ENCODE measurements around the gene TNFSF15. TPM values are rescaled to one million over a fixed set of nuclear protein-coding genes. Genes with fewer than 3 reads are reported as not detected.

TNFSF15 gene
- total RNA-seq, 3 donors from 2014 or later, result 0.32 to 0.53 (median 0.43) TPM

DNA sequence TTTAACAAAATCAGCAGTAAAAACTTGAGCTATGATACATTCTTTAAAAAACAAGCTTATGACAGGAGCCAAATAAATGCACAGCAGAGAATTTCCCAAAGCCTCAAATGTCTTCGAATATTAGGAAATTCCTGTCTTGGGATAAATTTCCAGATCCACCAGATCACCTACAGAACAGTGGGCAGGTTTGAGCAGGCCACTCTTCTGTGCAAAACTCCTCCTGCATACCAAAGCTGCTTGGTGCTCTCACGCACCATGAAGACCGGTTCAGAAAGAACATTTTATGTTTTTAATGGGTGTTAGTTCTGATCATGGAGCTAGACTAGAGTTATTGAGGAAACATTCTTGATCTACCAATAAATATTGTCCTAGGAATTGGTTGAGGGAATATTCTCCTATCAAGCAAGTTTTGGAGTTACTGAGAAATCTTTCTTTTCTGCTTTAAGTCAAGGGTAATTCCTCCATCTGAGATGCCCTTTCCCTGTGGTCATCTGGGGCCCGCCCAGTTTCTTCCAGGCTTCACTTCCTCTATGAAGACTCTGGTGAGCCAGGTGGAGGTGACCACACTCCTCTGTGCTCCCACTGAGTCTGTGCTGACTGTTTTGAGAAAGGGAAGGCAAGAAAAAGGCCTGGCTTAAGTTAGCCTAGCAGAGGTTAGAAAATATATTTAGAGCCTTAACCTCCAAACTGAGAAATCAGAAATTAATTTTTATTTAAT is 17.9 kb downstream of the TNFSF15 start:
- no peaks in the 10 kb centered on the region for H3K36me3 Mint-ChIP-seq (ENCODE audit: insufficient read depth)
- DNase-seq, result no peak
- H3K27me3 Mint-ChIP-seq (ENCODE audit: low read depth), result no peaks in the 10 kb centered on the region
- ATAC-seq, result no peak
- H3K4me3 Mint-ChIP-seq, result no peak overlapping the region
- peaks cover 2% of the 10 kb centered on the region for H3K4me1 Mint-ChIP-seq (ENCODE audit: low read depth)
- H3K9me3 Mint-ChIP-seq, result no peaks in the 10 kb centered on the region

DNA sequence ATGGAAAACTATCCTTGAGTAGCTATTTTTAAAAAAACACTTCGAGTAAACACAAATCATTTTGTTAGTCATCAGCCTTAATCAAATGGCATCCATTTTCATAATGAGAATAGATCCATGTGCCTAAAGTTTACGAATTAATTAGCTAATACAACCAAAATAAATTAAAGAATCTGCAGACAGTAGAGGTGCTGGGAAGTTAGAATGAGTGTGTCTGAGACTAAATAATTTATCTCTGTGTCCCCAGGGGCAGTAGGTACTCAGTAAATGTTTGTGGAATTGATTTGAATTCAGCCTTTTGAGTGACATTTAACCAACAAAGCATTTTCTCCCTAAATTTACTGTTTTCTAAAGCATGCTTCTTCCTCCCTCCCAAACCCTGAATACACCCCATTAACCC is 18.6 kb downstream of the TNFSF15 start:
- DNase-seq, result no peak
- no peak for ATAC-seq
- no peaks in the 10 kb centered on the region for H3K36me3 Mint-ChIP-seq (ENCODE audit: insufficient read depth)
- H3K27me3 Mint-ChIP-seq (ENCODE audit: low read depth), result no peaks in the 10 kb centered on the region
- peaks cover 2% of the 10 kb centered on the region for H3K4me1 Mint-ChIP-seq (ENCODE audit: low read depth)
- no peak overlapping the region for H3K4me3 Mint-ChIP-seq
- no peaks in the 10 kb centered on the region for H3K9me3 Mint-ChIP-seq

DNA sequence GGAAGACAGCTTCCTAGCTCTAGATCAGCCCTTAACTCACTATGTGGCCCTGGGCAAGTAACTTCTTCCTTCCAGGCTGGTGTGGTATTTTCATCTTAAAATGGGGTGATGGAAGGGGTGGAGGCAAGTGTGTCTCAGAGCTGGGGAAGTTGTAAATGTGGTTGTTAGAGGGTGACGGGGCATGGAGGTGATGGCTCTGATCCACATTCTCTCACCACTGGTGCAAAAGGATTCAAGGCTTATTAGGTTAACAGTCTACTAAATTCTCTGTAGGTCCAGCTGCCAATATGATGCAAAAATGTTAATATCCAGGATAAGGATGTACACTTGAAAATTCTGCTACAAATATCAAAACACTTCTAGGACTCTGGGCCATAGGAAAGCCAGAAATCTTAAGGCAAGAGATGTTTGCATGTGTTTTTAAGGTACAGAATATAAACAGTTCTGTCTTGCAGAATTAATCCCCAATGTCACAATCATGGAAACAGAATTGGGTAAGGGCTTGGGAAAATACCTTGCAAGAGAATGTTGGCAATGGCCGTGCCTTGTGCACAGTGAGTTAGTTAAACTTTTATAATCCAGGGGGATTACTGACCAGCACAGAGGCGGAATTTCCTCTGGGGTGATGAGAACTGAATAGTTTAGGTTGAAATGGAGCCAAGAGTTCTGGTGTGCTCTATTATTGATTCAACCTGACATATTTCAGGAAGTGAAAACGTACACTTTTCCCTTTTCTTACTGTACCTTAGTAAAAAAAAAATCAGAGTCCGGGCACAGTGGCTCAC is 19.8 kb downstream of the TNFSF15 start:
- Mint-ChIP-seq H3K27me3 (ENCODE audit: low read depth) (no peaks in the 10 kb centered on the region), H3K9me3 (no peaks in the 10 kb centered on the region), H3K36me3 (ENCODE audit: insufficient read depth) (no peaks in the 10 kb centered on the region), H3K4me1 (ENCODE audit: low read depth) (peaks cover 2% of the 10 kb centered on the region), H3K4me3 (no peak overlapping the region)
- ATAC-seq (no peak), DNase-seq (no peak)

DNA sequence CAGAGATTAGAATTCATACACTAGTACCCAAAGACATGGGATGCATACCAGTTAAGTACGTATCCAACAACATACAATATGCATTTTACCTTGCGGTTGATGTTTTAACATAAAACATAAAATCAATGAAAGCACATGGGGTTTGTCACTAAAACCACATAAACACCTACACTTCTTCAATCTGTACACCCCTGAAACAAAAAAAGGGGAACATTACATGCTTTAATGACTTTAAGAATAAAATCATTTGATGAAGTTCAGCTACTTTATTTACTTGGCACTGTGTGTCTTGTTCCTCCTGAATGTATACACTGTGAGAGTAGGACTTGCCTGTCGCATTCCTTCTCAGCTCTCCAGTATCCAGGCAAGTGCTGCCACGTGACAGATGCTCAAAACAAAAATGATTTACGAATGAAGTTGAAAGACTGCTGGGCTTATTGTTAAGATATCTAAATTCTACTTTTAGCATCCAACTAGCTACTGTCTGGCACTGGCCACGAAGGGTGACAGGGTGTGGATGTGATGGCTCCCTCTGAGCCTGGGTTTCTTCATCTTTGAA is 21.0 kb downstream of the TNFSF15 start:
- DNase-seq (no peak), ATAC-seq (no peak)
- Mint-ChIP-seq H3K4me3 (no peak overlapping the region), H3K36me3 (ENCODE audit: insufficient read depth) (no peaks in the 10 kb centered on the region), H3K9me3 (no peaks in the 10 kb centered on the region), H3K27me3 (ENCODE audit: low read depth) (no peaks in the 10 kb centered on the region), H3K4me1 (ENCODE audit: low read depth) (peaks cover 2% of the 10 kb centered on the region)

DNA sequence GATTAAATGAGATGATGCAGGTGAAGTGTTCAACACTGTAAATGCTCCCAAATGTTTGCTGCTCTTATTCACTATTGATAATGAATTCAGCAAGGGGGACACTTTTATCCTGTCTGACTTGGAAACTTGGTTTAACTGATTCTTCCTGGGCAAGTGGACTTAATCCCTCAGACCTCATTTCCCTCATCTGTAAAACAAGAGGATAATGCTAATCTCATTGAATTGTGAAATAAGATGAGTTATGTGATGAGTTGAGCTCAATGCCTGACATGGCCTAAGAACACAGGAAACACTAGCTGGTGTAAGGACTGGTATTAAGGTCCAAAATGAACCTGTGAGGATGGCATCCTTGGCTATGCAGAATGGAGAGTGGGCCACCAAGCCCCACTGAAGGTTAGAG is 23.3 kb downstream of the TNFSF15 start:
- no peak for ATAC-seq
- Mint-ChIP-seq H3K9me3 (no peaks in the 10 kb centered on the region), H3K36me3 (ENCODE audit: insufficient read depth) (no peaks in the 10 kb centered on the region), H3K4me3 (no peak overlapping the region), H3K4me1 (ENCODE audit: low read depth) (peaks cover 5% of the 10 kb centered on the region), H3K27me3 (ENCODE audit: low read depth) (peaks cover 3% of the 10 kb centered on the region)
- DNase-seq, result no peak

DNA sequence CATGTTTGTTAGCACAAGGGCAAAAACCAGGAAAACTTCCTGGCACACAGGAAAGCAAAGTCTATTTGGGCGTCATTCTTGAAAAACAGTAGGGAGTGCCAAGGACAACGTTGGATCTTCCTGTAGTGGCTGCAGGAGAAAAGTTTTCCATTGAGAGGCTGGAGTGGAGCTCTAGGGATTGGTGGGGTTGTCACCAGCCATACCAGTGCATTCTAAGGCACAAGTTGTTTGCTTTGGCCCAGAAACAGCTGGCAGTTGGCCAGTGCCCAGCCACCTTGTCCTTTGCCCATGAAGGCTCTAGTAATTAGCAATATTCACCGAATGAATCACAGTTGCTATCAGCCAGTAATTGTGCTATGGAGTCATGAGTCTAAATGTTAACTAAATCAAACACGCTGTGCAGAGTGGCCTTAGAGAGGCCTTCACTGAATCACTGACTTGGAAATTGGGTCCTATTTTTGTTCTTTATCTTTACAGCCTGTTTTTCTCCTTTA is 26.4 kb downstream of the TNFSF15 start:
- Mint-ChIP-seq H3K9me3 (no peaks in the 10 kb centered on the region), H3K27me3 (ENCODE audit: low read depth) (peaks cover 5% of the 10 kb centered on the region), H3K4me3 (no peak overlapping the region), H3K36me3 (ENCODE audit: insufficient read depth) (no peaks in the 10 kb centered on the region), H3K4me1 (ENCODE audit: low read depth) (peaks cover 27% of the 10 kb centered on the region)
- no peak for ATAC-seq
- no peak for DNase-seq

DNA sequence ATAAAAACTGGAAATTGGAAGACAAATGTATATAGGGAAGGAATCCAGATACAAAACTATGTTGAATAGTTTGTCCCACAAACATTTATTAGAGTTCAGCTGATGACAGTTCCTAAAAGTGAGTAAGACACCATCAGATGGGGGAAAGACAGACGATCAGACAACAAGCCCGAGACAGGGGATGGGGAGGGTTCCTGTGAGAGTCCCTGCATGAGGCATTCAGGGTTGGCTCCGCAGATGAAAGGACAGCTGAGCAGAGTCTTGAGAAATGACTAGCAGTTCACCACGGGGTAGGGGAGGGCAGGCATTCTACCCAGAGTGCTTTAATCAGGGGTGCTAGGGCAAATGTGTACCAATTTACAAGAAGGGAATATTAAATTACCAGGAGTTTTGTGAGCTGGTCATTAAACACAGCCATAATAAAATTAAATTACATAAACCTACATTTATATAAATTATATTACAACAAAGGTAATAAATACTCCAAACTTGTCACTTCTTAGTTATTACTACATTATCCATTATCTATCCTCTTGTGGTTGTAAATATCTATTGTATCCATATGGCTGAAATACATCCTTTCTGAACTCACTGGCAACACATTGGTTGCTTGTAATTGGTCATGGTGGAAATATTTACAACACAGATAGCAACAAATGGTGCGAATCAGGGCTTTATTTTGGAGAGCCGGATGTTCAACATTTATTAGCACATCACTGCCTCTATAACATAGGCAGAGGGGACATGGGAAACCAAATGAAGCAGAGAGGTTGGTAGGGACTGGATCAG is 27.8 kb downstream of the TNFSF15 start:
- H3K36me3 Mint-ChIP-seq (ENCODE audit: insufficient read depth), result no peaks in the 10 kb centered on the region
- H3K4me1 Mint-ChIP-seq (ENCODE audit: low read depth), result peaks cover 30% of the 10 kb centered on the region
- DNase-seq, result peak; percentile 43
- peak; percentile 99 for ATAC-seq
- no peaks in the 10 kb centered on the region for H3K9me3 Mint-ChIP-seq
- no peak overlapping the region for H3K4me3 Mint-ChIP-seq
- H3K27me3 Mint-ChIP-seq (ENCODE audit: low read depth), result peaks cover 5% of the 10 kb centered on the region

DNA sequence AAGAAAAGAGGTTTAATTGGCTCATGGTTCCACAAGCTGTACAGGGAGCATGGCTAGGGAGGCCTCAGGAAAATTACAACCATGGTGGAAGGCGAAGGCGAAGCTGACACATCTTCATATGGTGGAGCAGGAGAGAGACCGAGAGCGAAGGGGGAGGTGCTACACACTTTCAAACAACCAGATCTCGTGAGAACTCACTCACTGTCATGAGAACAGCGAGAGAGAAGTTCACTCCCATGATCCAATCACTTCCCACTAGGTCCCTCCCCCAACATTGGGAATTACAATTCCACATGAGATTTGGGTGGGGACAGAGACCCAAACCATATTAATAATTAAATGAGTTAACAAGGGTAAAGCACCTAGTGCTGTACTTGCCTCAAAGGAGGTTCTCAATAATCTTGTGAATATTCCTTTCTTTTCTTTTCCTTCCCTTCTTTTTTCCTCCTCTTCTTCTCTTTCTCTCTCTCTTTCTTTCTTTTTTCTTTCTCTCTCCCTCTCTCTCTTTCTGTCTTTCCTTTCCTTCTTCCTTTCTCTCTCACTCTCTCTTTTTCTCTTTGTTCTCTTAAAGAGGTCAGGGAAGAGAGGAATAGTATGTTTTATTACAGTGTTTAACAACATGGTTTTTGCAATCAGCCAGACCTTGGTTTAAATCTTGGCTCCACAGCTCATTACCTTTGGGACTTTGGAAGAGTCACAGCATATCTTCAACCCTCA is 29.0 kb downstream of the TNFSF15 start:
- H3K36me3 Mint-ChIP-seq (ENCODE audit: insufficient read depth), result no peaks in the 10 kb centered on the region
- H3K27me3 Mint-ChIP-seq (ENCODE audit: low read depth), result peaks cover 5% of the 10 kb centered on the region
- peaks cover 30% of the 10 kb centered on the region for H3K4me1 Mint-ChIP-seq (ENCODE audit: low read depth)
- ATAC-seq (no peak), DNase-seq (no peak)
- no peaks in the 10 kb centered on the region for H3K9me3 Mint-ChIP-seq
- no peak overlapping the region for H3K4me3 Mint-ChIP-seq

DNA sequence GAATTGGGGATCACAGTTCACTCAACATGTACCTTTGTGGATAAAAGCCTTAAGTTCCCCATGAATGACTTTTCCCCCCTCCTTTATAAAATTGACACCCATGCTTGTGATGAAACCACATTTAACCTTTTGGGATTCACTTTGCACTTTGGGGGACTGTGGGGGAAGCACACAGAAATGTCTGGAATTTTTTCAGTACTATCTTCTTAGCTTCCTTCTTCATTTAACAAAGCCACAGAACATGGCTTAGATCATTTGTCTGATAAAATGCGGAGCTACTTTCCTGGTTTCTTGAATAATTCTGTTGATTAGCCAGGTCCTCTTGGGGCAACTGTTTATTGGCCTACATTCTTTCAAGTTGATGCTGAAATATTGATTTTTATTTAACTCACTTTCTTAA is 29.9 kb downstream of the TNFSF15 start:
- peaks cover 5% of the 10 kb centered on the region for H3K27me3 Mint-ChIP-seq (ENCODE audit: low read depth)

DNA sequence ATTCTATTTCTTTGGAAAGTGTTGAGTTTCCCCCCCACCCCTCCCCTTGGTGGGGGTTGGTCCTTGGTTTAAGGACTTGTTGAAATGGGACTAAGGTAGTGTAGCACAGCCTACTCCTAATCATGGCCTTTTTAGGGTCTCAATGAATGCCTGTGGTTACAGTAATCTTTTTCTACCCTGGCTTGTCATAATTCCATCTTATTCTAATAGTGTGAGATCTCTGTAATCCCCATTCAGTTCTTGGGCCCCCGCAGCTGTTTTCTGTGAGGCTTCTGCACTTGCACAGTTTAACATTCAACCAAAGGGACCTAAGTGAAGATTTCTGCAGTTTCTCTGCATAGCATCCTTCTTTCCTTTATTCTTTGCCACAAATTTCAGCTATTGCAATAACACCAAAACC is 30.7 kb downstream of the TNFSF15 start:
- H3K9me3 Mint-ChIP-seq, result no peaks in the 10 kb centered on the region
- peaks cover 5% of the 10 kb centered on the region for H3K27me3 Mint-ChIP-seq (ENCODE audit: low read depth)
- no peaks in the 10 kb centered on the region for H3K36me3 Mint-ChIP-seq (ENCODE audit: insufficient read depth)
- ATAC-seq (no peak), DNase-seq (no peak)
- no peak overlapping the region for H3K4me3 Mint-ChIP-seq
- peaks cover 30% of the 10 kb centered on the region for H3K4me1 Mint-ChIP-seq (ENCODE audit: low read depth)

More for the DNA sequence above, 29.9 kb downstream of the TNFSF15 start:
- ATAC-seq (no peak), DNase-seq (no peak)
- peaks cover 30% of the 10 kb centered on the region for H3K4me1 Mint-ChIP-seq (ENCODE audit: low read depth)
- H3K4me3 Mint-ChIP-seq, result no peak overlapping the region
- no peaks in the 10 kb centered on the region for H3K36me3 Mint-ChIP-seq (ENCODE audit: insufficient read depth)
- H3K9me3 Mint-ChIP-seq, result no peaks in the 10 kb centered on the region

DNA sequence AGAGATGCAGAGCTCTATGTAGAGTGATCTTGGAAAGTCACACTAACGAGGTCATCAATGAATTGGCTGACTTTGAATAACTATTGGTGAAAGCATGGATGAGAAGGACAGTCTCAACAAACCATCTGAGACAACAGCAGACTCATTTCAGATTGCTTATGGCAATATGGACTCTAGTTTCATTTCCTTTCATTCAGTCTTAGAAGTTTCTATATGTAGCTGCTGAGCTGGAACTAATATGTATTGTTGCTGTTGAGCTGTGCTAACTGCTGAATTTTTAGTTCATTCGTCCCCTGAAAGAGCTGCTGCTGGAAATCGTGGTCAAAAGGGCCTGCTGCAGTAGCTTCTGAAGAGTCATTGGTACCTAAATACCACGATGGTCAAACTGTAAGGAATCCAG is 31.3 kb downstream of the TNFSF15 start:
- DNase-seq (no peak), ATAC-seq (no peak)
- Mint-ChIP-seq H3K36me3 (ENCODE audit: insufficient read depth) (no peaks in the 10 kb centered on the region), H3K4me3 (no peak overlapping the region), H3K4me1 (ENCODE audit: low read depth) (peaks cover 30% of the 10 kb centered on the region), H3K27me3 (ENCODE audit: low read depth) (peaks cover 5% of the 10 kb centered on the region), H3K9me3 (no peaks in the 10 kb centered on the region)

DNA sequence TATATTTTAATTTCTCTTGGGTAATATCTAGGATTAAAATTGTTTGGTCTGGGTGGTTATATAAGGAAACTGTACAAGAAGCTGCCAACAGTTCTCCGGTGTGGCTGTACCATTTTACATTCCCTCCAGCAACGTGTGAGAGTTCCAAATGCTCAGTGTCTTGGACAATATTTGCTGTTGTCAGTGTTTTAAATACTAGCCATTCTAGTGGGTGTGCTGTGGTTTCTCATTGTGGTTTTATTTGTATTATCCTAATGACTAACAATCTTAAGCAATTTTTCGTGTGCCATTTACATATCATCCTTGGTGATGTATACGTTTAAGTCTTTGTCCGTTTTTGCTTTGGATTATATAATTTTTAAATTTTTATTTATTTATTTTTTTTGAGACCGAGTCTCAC is 34.0 kb downstream of the TNFSF15 start:
- no peaks in the 10 kb centered on the region for H3K9me3 Mint-ChIP-seq
- no peaks in the 10 kb centered on the region for H3K36me3 Mint-ChIP-seq (ENCODE audit: insufficient read depth)
- ATAC-seq (no peak), DNase-seq (no peak)
- H3K4me3 Mint-ChIP-seq, result no peak overlapping the region
- H3K4me1 Mint-ChIP-seq (ENCODE audit: low read depth), result peaks cover 22% of the 10 kb centered on the region
- peaks cover 2% of the 10 kb centered on the region for H3K27me3 Mint-ChIP-seq (ENCODE audit: low read depth)

DNA sequence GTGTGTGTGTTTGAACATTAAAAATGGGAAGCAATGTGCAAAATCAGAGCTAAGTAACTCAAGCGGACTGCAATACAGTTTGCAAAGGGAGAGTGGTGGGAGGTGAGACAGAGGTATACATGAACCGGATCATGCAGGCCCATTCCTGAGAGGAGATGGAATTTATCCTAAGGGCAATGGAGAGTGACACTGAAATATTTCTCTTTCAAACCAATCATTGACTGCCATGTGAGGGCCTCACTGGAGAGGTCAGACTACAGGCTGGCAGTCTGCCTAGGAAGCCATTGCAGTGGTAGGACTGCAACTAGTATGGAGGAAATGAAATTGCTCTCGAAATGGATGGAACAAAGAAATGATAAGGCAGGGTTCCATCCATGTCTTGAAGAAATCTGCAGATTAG is 34.8 kb downstream of the TNFSF15 start:
- H3K4me1 Mint-ChIP-seq (ENCODE audit: low read depth), result peaks cover 17% of the 10 kb centered on the region
- no peak overlapping the region for H3K4me3 Mint-ChIP-seq
- H3K27me3 Mint-ChIP-seq (ENCODE audit: low read depth), result no peaks in the 10 kb centered on the region
- no peaks in the 10 kb centered on the region for H3K9me3 Mint-ChIP-seq
- H3K36me3 Mint-ChIP-seq (ENCODE audit: insufficient read depth), result no peaks in the 10 kb centered on the region
- ATAC-seq, result no peak
- no peak for DNase-seq

DNA sequence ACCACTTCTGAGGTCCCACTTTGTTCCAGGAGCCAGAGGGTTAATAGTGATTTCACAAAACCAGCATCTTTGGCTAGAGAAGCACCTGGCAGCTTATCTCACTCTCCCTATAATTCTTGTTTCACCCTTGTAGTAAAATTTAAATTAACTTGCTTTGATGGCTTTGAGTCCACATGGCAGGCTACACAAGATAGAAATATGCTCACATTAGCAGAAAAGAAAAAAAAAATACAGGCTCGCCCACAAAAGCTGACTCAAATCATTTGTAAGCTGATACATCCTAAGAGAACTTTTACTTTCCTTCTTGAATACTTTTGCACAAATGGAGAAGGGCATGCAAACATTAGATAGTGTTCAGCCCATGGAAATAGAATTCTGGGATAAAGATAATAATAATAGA is 36.2 kb downstream of the TNFSF15 start:
- Mint-ChIP-seq H3K36me3 (ENCODE audit: insufficient read depth) (no peaks in the 10 kb centered on the region), H3K9me3 (no peaks in the 10 kb centered on the region), H3K4me1 (ENCODE audit: low read depth) (peaks cover 6% of the 10 kb centered on the region), H3K4me3 (no peak overlapping the region), H3K27me3 (ENCODE audit: low read depth) (no peaks in the 10 kb centered on the region)
- DNase-seq (no peak), ATAC-seq (peak; percentile 46 to 65)

All from activated T-cell treated with anti-CD3 and anti-CD28 coated beads, Interleukin-2, amount 50 U/mL, for 4 hours (primary cell).